ENCODE measurements around the gene MBNL1.

GRCh38 chr3:152379415-152380042 is 110.8 kb downstream of the MBNL1 start:
- TF ChIP-seq, protein P1, sequence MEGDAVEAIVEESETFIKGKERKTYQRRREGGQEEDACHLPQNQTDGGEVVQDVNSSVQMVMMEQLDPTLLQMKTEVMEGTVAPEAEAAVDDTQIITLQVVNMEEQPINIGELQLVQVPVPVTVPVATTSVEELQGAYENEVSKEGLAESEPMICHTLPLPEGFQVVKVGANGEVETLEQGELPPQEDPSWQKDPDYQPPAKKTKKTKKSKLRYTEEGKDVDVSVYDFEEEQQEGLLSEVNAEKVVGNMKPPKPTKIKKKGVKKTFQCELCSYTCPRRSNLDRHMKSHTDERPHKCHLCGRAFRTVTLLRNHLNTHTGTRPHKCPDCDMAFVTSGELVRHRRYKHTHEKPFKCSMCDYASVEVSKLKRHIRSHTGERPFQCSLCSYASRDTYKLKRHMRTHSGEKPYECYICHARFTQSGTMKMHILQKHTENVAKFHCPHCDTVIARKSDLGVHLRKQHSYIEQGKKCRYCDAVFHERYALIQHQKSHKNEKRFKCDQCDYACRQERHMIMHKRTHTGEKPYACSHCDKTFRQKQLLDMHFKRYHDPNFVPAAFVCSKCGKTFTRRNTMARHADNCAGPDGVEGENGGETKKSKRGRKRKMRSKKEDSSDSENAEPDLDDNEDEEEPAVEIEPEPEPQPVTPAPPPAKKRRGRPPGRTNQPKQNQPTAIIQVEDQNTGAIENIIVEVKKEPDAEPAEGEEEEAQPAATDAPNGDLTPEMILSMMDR (IDR thresholded peaks at IDR 0.05), result no peak
- no peak for TF ChIP-seq POLR2AphosphoS5 (IDR thresholded peaks at IDR 0.05; ENCODE audit: low read depth, low read length)
- TF ChIP-seq, protein P2, sequence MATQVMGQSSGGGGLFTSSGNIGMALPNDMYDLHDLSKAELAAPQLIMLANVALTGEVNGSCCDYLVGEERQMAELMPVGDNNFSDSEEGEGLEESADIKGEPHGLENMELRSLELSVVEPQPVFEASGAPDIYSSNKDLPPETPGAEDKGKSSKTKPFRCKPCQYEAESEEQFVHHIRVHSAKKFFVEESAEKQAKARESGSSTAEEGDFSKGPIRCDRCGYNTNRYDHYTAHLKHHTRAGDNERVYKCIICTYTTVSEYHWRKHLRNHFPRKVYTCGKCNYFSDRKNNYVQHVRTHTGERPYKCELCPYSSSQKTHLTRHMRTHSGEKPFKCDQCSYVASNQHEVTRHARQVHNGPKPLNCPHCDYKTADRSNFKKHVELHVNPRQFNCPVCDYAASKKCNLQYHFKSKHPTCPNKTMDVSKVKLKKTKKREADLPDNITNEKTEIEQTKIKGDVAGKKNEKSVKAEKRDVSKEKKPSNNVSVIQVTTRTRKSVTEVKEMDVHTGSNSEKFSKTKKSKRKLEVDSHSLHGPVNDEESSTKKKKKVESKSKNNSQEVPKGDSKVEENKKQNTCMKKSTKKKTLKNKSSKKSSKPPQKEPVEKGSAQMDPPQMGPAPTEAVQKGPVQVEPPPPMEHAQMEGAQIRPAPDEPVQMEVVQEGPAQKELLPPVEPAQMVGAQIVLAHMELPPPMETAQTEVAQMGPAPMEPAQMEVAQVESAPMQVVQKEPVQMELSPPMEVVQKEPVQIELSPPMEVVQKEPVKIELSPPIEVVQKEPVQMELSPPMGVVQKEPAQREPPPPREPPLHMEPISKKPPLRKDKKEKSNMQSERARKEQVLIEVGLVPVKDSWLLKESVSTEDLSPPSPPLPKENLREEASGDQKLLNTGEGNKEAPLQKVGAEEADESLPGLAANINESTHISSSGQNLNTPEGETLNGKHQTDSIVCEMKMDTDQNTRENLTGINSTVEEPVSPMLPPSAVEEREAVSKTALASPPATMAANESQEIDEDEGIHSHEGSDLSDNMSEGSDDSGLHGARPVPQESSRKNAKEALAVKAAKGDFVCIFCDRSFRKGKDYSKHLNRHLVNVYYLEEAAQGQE (IDR thresholded peaks at IDR 0.05; ENCODE audit: insufficient read depth in 1 of 2, low read depth in 2 of 2, low read length in 1 of 2), result no peak

Data from Panc1 (cell line).